Esophagus muscularis mucosa (tissue), 4 donors: Measurements from ENCODE around the gene GPR171.
"Not testable (repeated sequence)": the region's sequence is repeated elsewhere in the genome, so short reads cannot be mapped to it uniquely, and the experiment has no call there.

Experiments
- EP300 ChIP-seq: sonication (generic); formaldehyde crosslinking; IDR thresholded peaks from one replicate; pipeline ENCODE4 v1.6.1; 2017; ENCODE audit warnings: antibody characterized with exemption
- POLR2A ChIP-seq: fragments of 450-650 bp; IDR thresholded peaks from one replicate; pipeline ENCODE4 v1.6.1; 2017; ENCODE audit warnings: antibody characterized with exemption, moderate library complexity, mild to moderate bottlenecking, low read depth
- POLR2AphosphoS5 ChIP-seq, 2 donors: sonication (generic); formaldehyde crosslinking; IDR thresholded peaks; one replicate each; pipeline ENCODE4 v1.6.1; 2017; ENCODE audit warnings: antibody characterized with exemption in 2 of 2
- TF ChIP-seq, protein P1 (sequence below), 3 experiments: fragments of 200-600 bp in 2 of 3; fragments of 450-650 bp in 1 of 3; sonication (generic) in 2 of 3; IDR thresholded peaks; one replicate each; pipeline ENCODE4 v1.5.1; 2017 to 2019; ENCODE audit warnings: antibody characterized with exemption in 3 of 3, mild to moderate bottlenecking in 2 of 3, moderate library complexity in 1 of 3

DNA sequence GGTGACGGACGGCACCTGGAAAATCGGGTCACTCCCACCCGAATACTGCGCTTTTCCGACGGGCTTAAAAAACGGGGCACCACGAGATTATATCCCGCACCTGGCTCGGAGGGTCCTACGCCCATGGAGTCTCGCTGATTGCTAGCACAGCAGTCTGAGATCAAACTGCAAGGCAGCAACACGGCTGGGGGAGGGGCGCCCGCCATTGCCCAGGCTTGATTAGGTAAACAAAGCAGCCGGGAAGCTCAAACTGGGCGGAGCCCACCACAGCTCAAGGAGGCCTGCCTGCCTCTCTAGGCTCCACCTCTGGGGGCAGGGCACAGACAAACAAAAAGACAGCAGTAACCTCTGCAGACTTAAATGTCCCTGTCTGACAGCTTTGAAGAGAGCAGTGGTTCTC is 39.0 kb upstream of the GPR171 start:
- TF ChIP-seq, protein P1, sequence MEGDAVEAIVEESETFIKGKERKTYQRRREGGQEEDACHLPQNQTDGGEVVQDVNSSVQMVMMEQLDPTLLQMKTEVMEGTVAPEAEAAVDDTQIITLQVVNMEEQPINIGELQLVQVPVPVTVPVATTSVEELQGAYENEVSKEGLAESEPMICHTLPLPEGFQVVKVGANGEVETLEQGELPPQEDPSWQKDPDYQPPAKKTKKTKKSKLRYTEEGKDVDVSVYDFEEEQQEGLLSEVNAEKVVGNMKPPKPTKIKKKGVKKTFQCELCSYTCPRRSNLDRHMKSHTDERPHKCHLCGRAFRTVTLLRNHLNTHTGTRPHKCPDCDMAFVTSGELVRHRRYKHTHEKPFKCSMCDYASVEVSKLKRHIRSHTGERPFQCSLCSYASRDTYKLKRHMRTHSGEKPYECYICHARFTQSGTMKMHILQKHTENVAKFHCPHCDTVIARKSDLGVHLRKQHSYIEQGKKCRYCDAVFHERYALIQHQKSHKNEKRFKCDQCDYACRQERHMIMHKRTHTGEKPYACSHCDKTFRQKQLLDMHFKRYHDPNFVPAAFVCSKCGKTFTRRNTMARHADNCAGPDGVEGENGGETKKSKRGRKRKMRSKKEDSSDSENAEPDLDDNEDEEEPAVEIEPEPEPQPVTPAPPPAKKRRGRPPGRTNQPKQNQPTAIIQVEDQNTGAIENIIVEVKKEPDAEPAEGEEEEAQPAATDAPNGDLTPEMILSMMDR (IDR thresholded peaks at IDR 0.05), result not testable (repeated sequence)
- TF ChIP-seq EP300; POLR2A; POLR2AphosphoS5 (IDR thresholded peaks at IDR 0.05): not testable (repeated sequence)
